PC-3 (cell line): ENCODE results near the gene SNRPA1. TPM values are rescaled to one million over a fixed set of nuclear protein-coding genes. Genes with fewer than 3 reads are reported as not detected.

ENCODE experiments used
- ATAC-seq: fragments of 200-7000 bp; cut with Tn5 transposase; 2 replicates; pipeline ENCODE4 v1.9.1; 2020; ENCODE audit warnings: mild to moderate bottlenecking, moderate library complexity
- BruUV-seq: library from RNA; stranded (reverse); fragments of 400-500 nt; replicated peaks from 2 replicates; lab custom pipeline; 2021; lab: Mats Ljungman, UMichigan
- CTCF ChIA-PET: fragments of 300-600 bp; sonication (Branson Sonifier 250); formaldehyde crosslinking; loops from one replicate; lab custom pipeline; 2022; ENCODE audit warnings: antibody characterized with exemption; lab: Charles Lee
- POLR2A ChIA-PET: fragments of 300-600 bp; sonication (Branson Sonifier 250); formaldehyde crosslinking; loops from one replicate; lab custom pipeline; 2022; ENCODE audit warnings: antibody characterized with exemption; ENCODE audit not compliant: unreplicated experiment; lab: Charles Lee
- DNase-seq: peaks from one replicate; pipeline ENCODE4 v3.0.0-alpha.2; 2015
- H2AFZ ChIP-seq: fragments of 300-600 bp; sonication (generic); 2 replicates; pipeline ENCODE4 v1.6.0; 2016; ENCODE audit warnings: antibody characterized with exemption, low read length
- H3F3A ChIP-seq: fragments of 300-600 bp; sonication (generic); one replicate; pipeline ENCODE4 v1.6.0; 2017; ENCODE audit warnings: antibody characterized with exemption, low read length, control low read depth, mild to moderate bottlenecking; ENCODE audit not compliant: unreplicated experiment
- H3K27ac ChIP-seq: fragments of 300-600 bp; sonication (generic); 2 replicates; pipeline ENCODE4 v1.5.1; 2016; ENCODE audit warnings: mild to moderate bottlenecking, low read length
- H3K27me3 ChIP-seq: fragments of 300-600 bp; sonication (generic); 2 replicates; pipeline ENCODE4 v1.6.1; 2016; ENCODE audit warnings: low read length, mixed read lengths
- H3K36me3 ChIP-seq: fragments of 300-600 bp; sonication (generic); 2 replicates; pipeline ENCODE4 v1.6.1; 2016; ENCODE audit warnings: low read depth, mixed run types, low read length, mixed read lengths
- H3K4me1 ChIP-seq: fragments of 300-600 bp; sonication (generic); 2 replicates; pipeline ENCODE4 v1.5.1; 2016; ENCODE audit warnings: low read length; ENCODE audit not compliant: insufficient read depth
- H3K4me2 ChIP-seq: fragments of 300-600 bp; sonication (generic); 2 replicates; pipeline ENCODE4 v1.6.0; 2016; ENCODE audit warnings: low read length
- H3K4me3 ChIP-seq: fragments of 300-600 bp; sonication (generic); 2 replicates; pipeline ENCODE4 v1.5.1; 2016; ENCODE audit warnings: mild to moderate bottlenecking, low read length, mixed read lengths
- H3K79me2 ChIP-seq: fragments of 300-600 bp; sonication (generic); 2 replicates; pipeline ENCODE4 v1.6.1; 2017; ENCODE audit warnings: low read length, mixed read lengths
- H3K9ac ChIP-seq: fragments of 300-600 bp; sonication (generic); 2 replicates; pipeline ENCODE4 v1.6.0; 2016; ENCODE audit warnings: mild to moderate bottlenecking, low read length
- H3K9me2 ChIP-seq: fragments of 300-600 bp; sonication (generic); replicated peaks from 2 replicates; pipeline ENCODE4 v1.6.1; 2016; ENCODE audit warnings: mixed run types, low read length, mixed read lengths
- H3K9me3 ChIP-seq: fragments of 300-600 bp; sonication (generic); 2 replicates; pipeline ENCODE4 v1.6.1; 2016; ENCODE audit warnings: low read length, mixed read lengths
- H4K20me1 ChIP-seq: fragments of 300-600 bp; sonication (generic); 2 replicates; pipeline ENCODE4 v1.6.1; 2016; ENCODE audit warnings: low read length, mixed read lengths
- EZH2 ChIP-seq: fragments of 300-600 bp; sonication (generic); IDR thresholded peaks from one replicate; pipeline ENCODE4 v1.6.1; 2017; ENCODE audit warnings: antibody characterized with exemption, mild to moderate bottlenecking, low read length; ENCODE audit not compliant: unreplicated experiment
- EZH2phosphoT487 ChIP-seq: fragments of 300-600 bp; sonication (generic); IDR thresholded peaks from 2 replicates; pipeline ENCODE4 v1.6.1; 2018; ENCODE audit warnings: mild to moderate bottlenecking, antibody characterized with exemption, low read length, borderline replicate concordance
- intact Hi-C: fragments of 100-400 bp; cut with micrococcal nuclease; formaldehyde crosslinking; loops from 2 replicates; pipeline ENCODE4 v1.9.0; 2023
- total RNA-seq: library from RNA; depleted of rRNA; stranded (reverse); fragments of >200 nt; gene quantifications from 2 replicates; pipeline ENCODE4 v1.2.3, GENCODE V29; 2014
- TF ChIP-seq, protein P1 (sequence below): fragments of 300-600 bp; sonication (generic); conservative IDR thresholded peaks from 2 replicates; pipeline ENCODE4 v1.5.1; 2017; ENCODE audit warnings: antibody characterized with exemption, low read depth, mild to moderate bottlenecking, low read length

Gene SNRPA1
- total RNA-seq, 1 experiment from 2014 or later: 66.1 TPM

DNA sequence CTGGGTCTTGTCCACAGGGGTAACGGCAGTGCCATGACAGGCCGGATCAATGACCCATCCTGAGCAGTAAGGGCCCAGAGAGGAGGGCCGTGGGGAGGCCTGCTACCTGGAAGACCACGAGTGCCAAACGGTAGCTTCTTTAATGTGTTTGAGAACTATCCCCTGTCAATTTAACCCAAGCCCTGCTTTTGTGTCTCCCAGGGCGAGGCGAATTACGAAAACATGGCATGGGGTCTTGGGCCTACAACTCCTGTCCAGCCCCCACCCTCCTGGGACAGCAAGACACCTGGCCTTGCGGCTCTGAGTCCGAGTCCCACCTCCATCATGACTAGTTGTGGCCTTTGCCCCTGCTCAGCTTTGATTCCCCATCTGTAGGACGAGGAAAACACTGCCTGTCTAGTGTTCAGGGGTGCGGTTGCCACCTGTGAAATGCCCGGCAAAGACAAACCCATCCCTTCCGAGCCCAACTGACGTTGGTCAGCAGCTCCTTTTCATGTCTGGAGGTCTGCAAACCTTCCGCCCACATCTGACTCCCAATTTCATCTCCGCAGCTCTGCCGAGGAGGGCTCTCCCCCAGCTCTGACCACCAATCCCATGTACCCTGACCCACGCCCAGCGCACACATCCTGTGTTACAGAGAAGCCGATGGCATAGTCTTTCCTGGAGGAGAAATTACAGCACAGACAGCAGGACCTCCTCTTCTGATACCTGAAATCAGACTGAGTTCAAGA lies 28.9 kb upstream of the SNRPA1 start:
- no peak overlapping the region for H2AFZ ChIP-seq
- no peaks in the 10 kb centered on the region for H4K20me1 ChIP-seq
- no peak overlapping the region for H3K4me3 ChIP-seq
- H3K27ac ChIP-seq: no peak overlapping the region
- ChIA-PET POLR2A (no interaction called here), CTCF (no interaction called here)
- no peak for DNase-seq
- peaks cover 66% of the 10 kb centered on the region for H3K27me3 ChIP-seq
- intact Hi-C loops: no loop called here
- H3K79me2 ChIP-seq: no peaks in the 10 kb centered on the region
- no peaks in the 10 kb centered on the region for H3F3A ChIP-seq
- no peaks in the 10 kb centered on the region for H3K9me3 ChIP-seq
- ATAC-seq: no peak
- no peak overlapping the region for H3K4me2 ChIP-seq
- BruUV-seq: no TSS peak
- TF ChIP-seq, protein P1, sequence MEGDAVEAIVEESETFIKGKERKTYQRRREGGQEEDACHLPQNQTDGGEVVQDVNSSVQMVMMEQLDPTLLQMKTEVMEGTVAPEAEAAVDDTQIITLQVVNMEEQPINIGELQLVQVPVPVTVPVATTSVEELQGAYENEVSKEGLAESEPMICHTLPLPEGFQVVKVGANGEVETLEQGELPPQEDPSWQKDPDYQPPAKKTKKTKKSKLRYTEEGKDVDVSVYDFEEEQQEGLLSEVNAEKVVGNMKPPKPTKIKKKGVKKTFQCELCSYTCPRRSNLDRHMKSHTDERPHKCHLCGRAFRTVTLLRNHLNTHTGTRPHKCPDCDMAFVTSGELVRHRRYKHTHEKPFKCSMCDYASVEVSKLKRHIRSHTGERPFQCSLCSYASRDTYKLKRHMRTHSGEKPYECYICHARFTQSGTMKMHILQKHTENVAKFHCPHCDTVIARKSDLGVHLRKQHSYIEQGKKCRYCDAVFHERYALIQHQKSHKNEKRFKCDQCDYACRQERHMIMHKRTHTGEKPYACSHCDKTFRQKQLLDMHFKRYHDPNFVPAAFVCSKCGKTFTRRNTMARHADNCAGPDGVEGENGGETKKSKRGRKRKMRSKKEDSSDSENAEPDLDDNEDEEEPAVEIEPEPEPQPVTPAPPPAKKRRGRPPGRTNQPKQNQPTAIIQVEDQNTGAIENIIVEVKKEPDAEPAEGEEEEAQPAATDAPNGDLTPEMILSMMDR: no peak
- TF ChIP-seq EZH2phosphoT487 (no peak), EZH2 (no peak)
- H3K36me3 ChIP-seq: no peaks in the 10 kb centered on the region
- no peaks in the 10 kb centered on the region for H3K4me1 ChIP-seq
- no peak overlapping the region for H3K9ac ChIP-seq
- no peaks in the 10 kb centered on the region for H3K9me2 ChIP-seq

DNA sequence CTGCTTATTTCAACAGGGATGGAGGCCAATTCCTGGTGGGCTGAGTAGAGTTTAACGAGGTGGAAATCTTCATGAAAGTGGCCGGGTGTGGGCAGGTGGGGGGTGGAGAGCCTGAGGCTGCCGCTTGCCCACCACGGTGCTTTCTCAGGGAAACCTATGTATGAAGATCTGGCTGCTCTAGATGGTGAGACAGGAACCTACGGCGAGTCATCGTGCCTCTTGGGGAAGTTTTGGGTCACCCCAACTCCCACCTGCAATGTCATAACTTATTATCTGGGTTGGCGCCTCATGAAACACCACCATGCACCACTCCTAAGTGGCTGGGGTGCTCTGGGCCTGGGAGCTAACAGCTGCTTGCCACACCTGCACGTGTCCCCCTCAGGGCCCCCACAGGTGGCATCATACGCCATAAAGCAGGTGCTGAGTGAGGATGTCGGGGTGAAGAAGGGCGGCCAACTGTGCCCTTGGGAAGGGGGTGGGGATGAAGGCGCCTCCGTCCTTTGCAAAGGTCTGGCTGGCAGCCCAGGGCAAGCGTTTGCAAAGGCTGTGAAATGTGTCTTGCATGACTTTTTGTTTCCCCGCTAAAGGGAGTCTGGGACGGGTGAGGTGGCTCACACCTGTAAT lies 27.9 kb upstream of the SNRPA1 start:
- Histone ChIP-seq H3K9me2 (no peaks in the 10 kb centered on the region), H3K4me3 (no peak overlapping the region), H3K4me2 (no peak overlapping the region), H2AFZ (no peak overlapping the region), H3K4me1 (no peaks in the 10 kb centered on the region), H4K20me1 (no peaks in the 10 kb centered on the region), H3K27ac (no peak overlapping the region), H3F3A (no peaks in the 10 kb centered on the region), H3K79me2 (no peaks in the 10 kb centered on the region), H3K36me3 (no peaks in the 10 kb centered on the region), H3K9ac (no peak overlapping the region), H3K27me3 (peaks cover 66% of the 10 kb centered on the region), H3K9me3 (no peaks in the 10 kb centered on the region)
- TF ChIP-seq EZH2phosphoT487: no peak
- no peak for TF ChIP-seq EZH2
- TF ChIP-seq, protein P1: no peak
- intact Hi-C loops: no loop called here
- ATAC-seq (no peak), DNase-seq (no peak)
- ChIA-PET CTCF (no interaction called here), POLR2A (no interaction called here)
- BruUV-seq: no TSS peak
